HPDE6-E6E7 (cell line): ENCODE measurements around the gene ATOX1.
"Not testable (repeated sequence)": the region's sequence is repeated elsewhere in the genome, so short reads cannot be mapped to it uniquely, and the experiment has no call there.

ENCODE experiments used
- DNase-seq: peaks from one replicate; pipeline ENCODE4 v3.0.0; 2011; ENCODE audit warnings: missing footprints; ENCODE audit errors: extremely low spot score

The ATOX1 gene

DNA sequence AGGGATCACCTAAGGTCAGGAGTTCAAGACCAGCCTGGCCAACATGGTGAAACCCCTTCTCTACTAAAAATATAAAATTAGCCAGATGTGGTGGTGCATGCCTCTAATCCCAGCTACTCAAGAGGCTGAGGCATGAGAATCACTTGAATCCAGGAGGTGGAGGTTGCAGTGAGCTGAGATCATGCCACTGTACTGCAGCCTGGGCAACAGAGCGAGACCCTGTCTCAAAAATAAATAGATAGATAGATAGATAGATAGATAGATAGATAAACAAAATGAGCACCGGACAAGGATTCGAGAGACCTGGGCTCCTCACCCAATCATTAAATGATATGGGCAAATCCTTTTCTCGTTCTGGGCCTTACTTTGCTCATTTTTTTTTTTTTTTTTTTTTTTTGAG lies 60.4 kb downstream of the ATOX1 start:
- not testable (repeated sequence) for DNase-seq

DNA sequence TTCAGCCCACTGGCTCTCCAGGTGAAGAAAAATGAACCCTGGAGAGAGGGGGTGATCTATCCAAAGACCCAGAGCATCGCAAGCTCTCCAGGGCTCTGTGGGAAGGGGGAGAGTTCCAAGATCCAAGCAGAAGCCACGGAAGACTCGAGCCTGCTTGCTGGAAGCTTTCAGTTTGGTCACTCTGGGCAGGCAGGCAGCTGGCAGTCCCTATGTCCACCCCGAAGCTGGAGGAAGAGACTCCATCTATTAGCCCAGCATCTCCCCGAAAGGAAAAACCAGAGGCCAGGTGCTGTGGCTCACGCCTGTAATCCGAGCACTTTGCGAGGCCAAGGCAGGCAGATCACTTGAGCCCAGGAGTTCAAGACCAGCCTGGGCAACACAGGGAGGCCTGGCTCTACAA lies 61.0 kb downstream of the ATOX1 start:
- no peak for DNase-seq

DNA sequence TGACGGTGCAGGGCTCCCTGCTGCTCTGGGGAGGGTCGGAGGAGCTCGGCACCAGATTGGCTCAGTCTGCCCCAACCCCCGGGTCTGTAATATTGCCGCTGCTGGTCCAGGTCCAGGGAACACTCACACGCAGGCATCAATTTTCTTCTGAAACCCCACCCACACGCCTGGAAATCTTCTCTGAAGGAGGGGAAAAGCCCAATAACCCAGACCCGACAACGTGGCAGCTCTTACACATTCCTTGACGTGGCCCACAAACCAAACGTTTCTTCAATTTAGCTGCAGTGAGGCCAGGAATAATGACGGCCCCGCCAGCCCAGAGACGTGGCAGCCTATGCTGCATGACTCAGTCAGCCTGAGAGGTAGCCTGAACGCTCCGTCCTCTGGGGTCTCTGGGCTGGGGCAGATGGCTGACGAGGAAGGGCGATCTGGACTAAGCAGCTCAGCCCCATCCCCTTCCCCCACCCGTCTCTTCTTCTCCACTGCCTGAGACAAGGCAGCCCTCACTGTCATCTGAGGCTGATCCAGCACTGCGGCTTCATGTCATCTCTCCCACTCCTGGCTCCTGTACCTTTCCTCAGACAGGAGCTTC lies 61.9 kb downstream of the ATOX1 start:
- no peak for DNase-seq

DNA sequence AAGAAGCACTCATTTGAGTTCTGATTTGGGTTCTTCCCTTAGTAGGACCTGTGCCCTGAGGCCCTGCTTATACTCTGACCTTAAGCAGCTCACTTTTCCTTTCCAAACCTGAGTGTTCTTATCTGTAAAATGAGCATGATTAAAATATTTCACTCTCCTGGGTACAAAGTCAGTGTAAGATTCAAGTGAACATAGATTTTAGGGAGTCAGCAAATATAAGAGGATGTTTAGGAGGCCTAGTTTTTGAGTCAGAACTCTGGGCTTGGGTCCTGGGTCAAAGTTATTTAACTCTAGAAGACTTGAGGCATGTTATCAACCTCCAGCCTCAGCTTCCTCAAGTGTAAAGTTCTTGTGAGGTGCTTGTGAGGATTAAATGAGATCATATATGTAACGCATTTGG lies 63.0 kb downstream of the ATOX1 start:
- no peak for DNase-seq

DNA sequence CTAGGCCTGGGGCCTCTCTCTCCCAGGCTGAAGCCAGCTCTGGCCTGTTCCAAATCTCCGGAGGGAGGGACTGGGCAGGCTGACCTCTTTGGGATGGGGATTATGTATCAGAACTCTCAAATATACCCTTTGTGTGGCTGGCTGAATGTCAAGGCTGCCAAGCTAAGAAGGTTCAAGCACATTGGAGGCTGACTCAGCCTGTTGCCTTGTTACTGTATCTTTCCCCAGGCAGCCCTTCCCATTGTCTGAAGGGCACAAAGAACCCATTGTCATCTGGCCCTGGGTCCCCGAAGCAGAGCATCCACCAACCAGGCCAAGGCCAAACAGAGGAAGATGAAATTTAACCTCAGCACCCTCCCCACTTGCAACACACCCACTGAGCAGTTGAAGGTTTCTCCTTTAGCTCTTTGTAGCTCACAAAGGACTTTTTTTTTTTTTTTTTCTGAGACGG lies 64.4 kb downstream of the ATOX1 start:
- no peak for DNase-seq
